Colonic mucosa (tissue), 4 donors: ENCODE measurements around the gene CD52. TPM values are rescaled to one million over a fixed set of nuclear protein-coding genes. Genes with fewer than 3 reads are reported as not detected.
A peak's percentile ranks its signal among the peaks of the same experiment; 100 is the strongest.

Experiments
- DNase-seq: peaks from one replicate; pipeline ENCODE4 v3.0.0-alpha.2; 2020
- H3K27ac ChIP-seq: fragments of 200-600 bp; one replicate; pipeline ENCODE4 v1.8.0; 2021
- H3K27me3 ChIP-seq: fragments of 200-600 bp; one replicate; pipeline ENCODE4 v1.8.0; 2021
- H3K36me3 ChIP-seq: fragments of 200-600 bp; one replicate; pipeline ENCODE4 v1.8.0; 2021
- H3K4me1 ChIP-seq: fragments of 200-600 bp; one replicate; pipeline ENCODE4 v1.8.0; 2021; ENCODE audit warnings: mild to moderate bottlenecking
- H3K4me3 ChIP-seq: fragments of 200-600 bp; one replicate; pipeline ENCODE4 v1.8.0; 2021
- H3K9ac ChIP-seq, 2 donors: one replicate each; pipeline ENCODE4 v1.7.0; 2013; ENCODE audit warnings: control low read depth in 2 of 2, low read depth in 2 of 2, low read length in 2 of 2
- H3K9me3 ChIP-seq: fragments of 200-600 bp; one replicate; pipeline ENCODE4 v1.8.0; 2021
- CTCF ChIP-seq: fragments of 200-600 bp; IDR thresholded peaks from one replicate; pipeline ENCODE4 v1.8.0; 2022; ENCODE audit warnings: antibody characterized with exemption, mild to moderate bottlenecking
- intact Hi-C: fragments of 100-400 bp; cut with DNase I; formaldehyde crosslinking; loops from one replicate; pipeline ENCODE4 v1.14.1; 2022
- total RNA-seq, 2 donors: library from RNA; stranded (reverse); fragmentation: NEBNext Ultra II Directional in 1 of 2; extraction: Animal tissue kit (Norgen Biotek cat#: 25700) in 1 of 2; gene quantifications; one replicate each; pipeline ENCODE4 v1.2.1, GENCODE V29; 2021
- donor health status: healthy.
- donor health status: DM: no; HTN: no; CAD: no.
- donor health status: DM: no; HTN: no; CAD: no.

Gene CD52
- total RNA-seq, 2 donors from 2014 or later, result 9.4 to 13.1 TPM

- Histone ChIP-seq H3K27me3 (no peaks in the 10 kb centered on the region), H3K36me3 (peaks cover 7% of the 10 kb centered on the region), H3K9me3 (no peaks in the 10 kb centered on the region), H3K4me1 (peaks cover 15% of the 10 kb centered on the region), H3K27ac (peak overlapping the region; percentile 95), H3K9ac (no peak overlapping the region), H3K4me3 (no peak overlapping the region)
- peak; percentile 35 for DNase-seq
- TF ChIP-seq CTCF, result no peak
- intact Hi-C loops, result no loop called here
Measured at GRCh38 chr1:26281971-26282370, 35.8 kb upstream of the CD52 start.

- peaks cover 14% of the 10 kb centered on the region for H3K4me1 ChIP-seq
Measured at GRCh38 chr1:26282401-26282918, 35.3 kb upstream of the CD52 start.

GRCh38 chr1:26283279-26283853 lies 34.4 kb upstream of the CD52 start:
- Histone ChIP-seq H3K9me3 (no peaks in the 10 kb centered on the region), H3K27ac (peak overlapping the region; percentile 34), H3K4me3 (no peak overlapping the region), H3K27me3 (no peaks in the 10 kb centered on the region), H3K4me1 (peaks cover 14% of the 10 kb centered on the region), H3K36me3 (peaks cover 7% of the 10 kb centered on the region), H3K9ac (peak overlapping the region in 1 of 2 donors; percentile 6)
- no peak for TF ChIP-seq CTCF
- DNase-seq, result no peak
- intact Hi-C loops, result no loop called here

More at GRCh38 chr1:26282401-26282918, 35.3 kb upstream of the CD52 start:
- H3K27me3 ChIP-seq, result no peaks in the 10 kb centered on the region
- intact Hi-C loops, result no loop called here
- DNase-seq, result no peak
- TF ChIP-seq CTCF, result no peak
- peaks cover 7% of the 10 kb centered on the region for H3K36me3 ChIP-seq
- no peak overlapping the region for H3K9ac ChIP-seq
- H3K4me3 ChIP-seq, result no peak overlapping the region
- H3K27ac ChIP-seq, result no peak overlapping the region
- H3K9me3 ChIP-seq, result no peaks in the 10 kb centered on the region

GRCh38 chr1:26283871-26284596 lies 33.7 kb upstream of the CD52 start:
- Histone ChIP-seq H3K27ac (peak overlapping the region; percentile 34), H3K4me3 (no peak overlapping the region)
- no peak for DNase-seq

More at GRCh38 chr1:26283871-26284596, 33.7 kb upstream of the CD52 start:
- peak overlapping the region in 1 of 2 donors; percentile 68 for H3K9ac ChIP-seq
- no peaks in the 10 kb centered on the region for H3K27me3 ChIP-seq
- intact Hi-C loops, result loop anchor here (2.0 kb wide), 1 partner anchor 81 kb away; no protein-coding TSS in a partner anchor
- peaks cover 13% of the 10 kb centered on the region for H3K4me1 ChIP-seq
- no peak for TF ChIP-seq CTCF
- no peaks in the 10 kb centered on the region for H3K9me3 ChIP-seq
- H3K36me3 ChIP-seq, result peaks cover 7% of the 10 kb centered on the region
